A673 (cell line): ENCODE results near the gene STMP1.
"Not testable (repeated sequence)": the region's sequence is repeated elsewhere in the genome, so short reads cannot be mapped to it uniquely, and the experiment has no call there.

Experiments used
- EZH2 ChIP-seq: fragments of 200-600 bp; sonication (generic); IDR thresholded peaks from 2 replicates; pipeline ENCODE4 v1.6.1; 2017; ENCODE audit warnings: borderline replicate concordance, low read depth, mild to moderate bottlenecking, mixed read lengths, antibody characterized with exemption, low read length; ENCODE audit not compliant: poor library complexity, severe bottlenecking
- TF ChIP-seq, protein P1 (sequence below): fragments of 300-800, 200-600 bp; sonication (generic); conservative IDR thresholded peaks from 2 replicates; pipeline ENCODE4 v1.5.1; 2017; ENCODE audit warnings: low read depth, mild to moderate bottlenecking, antibody characterized with exemption, low read length, moderate library complexity, mixed read lengths

GRCh38 chr7:135667626-135668025, 5.3 kb downstream of the STMP1 start:
- TF ChIP-seq, protein P1, sequence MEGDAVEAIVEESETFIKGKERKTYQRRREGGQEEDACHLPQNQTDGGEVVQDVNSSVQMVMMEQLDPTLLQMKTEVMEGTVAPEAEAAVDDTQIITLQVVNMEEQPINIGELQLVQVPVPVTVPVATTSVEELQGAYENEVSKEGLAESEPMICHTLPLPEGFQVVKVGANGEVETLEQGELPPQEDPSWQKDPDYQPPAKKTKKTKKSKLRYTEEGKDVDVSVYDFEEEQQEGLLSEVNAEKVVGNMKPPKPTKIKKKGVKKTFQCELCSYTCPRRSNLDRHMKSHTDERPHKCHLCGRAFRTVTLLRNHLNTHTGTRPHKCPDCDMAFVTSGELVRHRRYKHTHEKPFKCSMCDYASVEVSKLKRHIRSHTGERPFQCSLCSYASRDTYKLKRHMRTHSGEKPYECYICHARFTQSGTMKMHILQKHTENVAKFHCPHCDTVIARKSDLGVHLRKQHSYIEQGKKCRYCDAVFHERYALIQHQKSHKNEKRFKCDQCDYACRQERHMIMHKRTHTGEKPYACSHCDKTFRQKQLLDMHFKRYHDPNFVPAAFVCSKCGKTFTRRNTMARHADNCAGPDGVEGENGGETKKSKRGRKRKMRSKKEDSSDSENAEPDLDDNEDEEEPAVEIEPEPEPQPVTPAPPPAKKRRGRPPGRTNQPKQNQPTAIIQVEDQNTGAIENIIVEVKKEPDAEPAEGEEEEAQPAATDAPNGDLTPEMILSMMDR = not testable (repeated sequence)
- not testable (repeated sequence) for TF ChIP-seq EZH2
